ENCODE results near the gene C20orf204. TPM values are rescaled to one million over a fixed set of nuclear protein-coding genes. Genes with fewer than 3 reads are reported as not detected.

Gene C20orf204
- total and polyA plus RNA-seq, 10 of the 15 experiments (the other 5 are each of a cell fraction or from before 2014, with no cell fraction given) = 0.24 to 56.0 (median 12.4) TPM

GRCh38 chr20:64062596-64063388 lies 26.8 kb downstream of the C20orf204 start, which contains the start of gene TCEA2 (continued):
- TF ChIP-seq ATF3 (IDR thresholded peaks at IDR 0.05; ENCODE audit: borderline replicate concordance, extremely low read depth, low read depth, low read length) (peak; percentile 66; the same call in 1 of the 2 replicates), BCLAF1 (IDR thresholded peaks at IDR 0.05) (no peak), KAT2A (conservative IDR thresholded peaks at IDR 0.05; ENCODE audit: control insufficient read depth, low read depth, low read length) (no peak), SUZ12 (IDR thresholded peaks at IDR 0.05; ENCODE audit: unreplicated experiment) (no peak), GATAD2B (conservative IDR thresholded peaks at IDR 0.05; ENCODE audit: low read depth) (peak; percentile 68; the same call in 1 of the 2 replicates), ATF2 (IDR thresholded peaks at IDR 0.05; ENCODE audit: low read length) (no peak), RELA (IDR thresholded peaks at IDR 0.05; ENCODE audit: borderline replicate concordance, partially characterized antibody) (peak; percentile 91), MEF2B (IDR thresholded peaks at IDR 0.05; ENCODE audit: partially characterized antibody, poor library complexity, severe bottlenecking) (no peak), CREB1 (IDR thresholded peaks at IDR 0.05; ENCODE audit: low read depth) (peak; percentile 84), ZBTB11 (CRISPR knock-in tag; IDR thresholded peaks at IDR 0.05) (no peak), ZNF217 (IDR thresholded peaks at IDR 0.05) (0 out of 2 replicates have a peak, but pooled peaks have one; percentile 47), ELK1 (IDR thresholded peaks at IDR 0.05; ENCODE audit: low read depth, low read length) (no peak; the same call in 1 of the 2 replicates), SRF (IDR thresholded peaks at IDR 0.05; ENCODE audit: low read depth in 2 of 2, low read length in 2 of 2) (peak in 1 of 2 experiments; percentile 19; a peak in 1 of 4 replicates), TBL1XR1 (IDR thresholded peaks at IDR 0.05; ENCODE audit: low read depth, low read length) (peak; percentile 71), SUPT20H (IDR thresholded peaks at IDR 0.05; ENCODE audit: borderline replicate concordance, control insufficient read depth, low read depth, low read length) (no peak), DPF2 (IDR thresholded peaks at IDR 0.05) (0 out of 2 replicates have a peak, but pooled peaks have one; percentile 40), YBX1 (IDR thresholded peaks at IDR 0.05) (no peak), NFIC (IDR thresholded peaks at IDR 0.05; ENCODE audit: low read depth, low read length) (no peak)

Measured in GM12878 (cell line).